ENCODE measurements around the gene MDM4. TPM values are rescaled to one million over a fixed set of nuclear protein-coding genes. Genes with fewer than 3 reads are reported as not detected.

Gene MDM4
- total RNA-seq, 1 experiment from 2014 or later: 174 TPM

GRCh38 chr1:204565617-204566582 is 49.7 kb downstream of the MDM4 start:
- no peak overlapping the region for H3K27ac Mint-ChIP-seq (ENCODE audit: low read depth, unreplicated experiment)
- peaks cover 9% of the 10 kb centered on the region for H3K4me1 Mint-ChIP-seq (ENCODE audit: insufficient read depth, unreplicated experiment)
- no peaks in the 10 kb centered on the region for H3K9me3 Mint-ChIP-seq (ENCODE audit: unreplicated experiment)
- no peaks in the 10 kb centered on the region for H3K36me3 Mint-ChIP-seq (ENCODE audit: insufficient read depth, unreplicated experiment)
- TF ChIP-seq CTCF (IDR thresholded peaks at IDR 0.05; ENCODE audit: unreplicated experiment): peak; percentile 95
- peak; percentile 91 for DNase-seq (ENCODE audit: unreplicated experiment)
- no peak overlapping the region for H3K4me3 Mint-ChIP-seq (ENCODE audit: unreplicated experiment)
- no TSS peak for BruUV-seq (replicated peaks)
- ChIA-PET CTCF (interaction anchor here (0.6 to 43.9 kb wide), 57 partner anchors 10 to 1773 kb away, joined by 3 to 1156 read pairs (median 4); no protein-coding TSS in a partner anchor), POLR2A (interaction anchor here (0.6 to 1.8 kb wide), 7 partner anchors 17 to 241 kb away, joined by 3 to 26 read pairs (median 3); no protein-coding TSS in a partner anchor)
- intact Hi-C loops (cut with micrococcal nuclease): loop anchor here (1.0 to 10.0 kb wide), 3 partner anchors 197 to 689 kb away; no protein-coding TSS in a partner anchor
- no peaks in the 10 kb centered on the region for H3K27me3 Mint-ChIP-seq (ENCODE audit: insufficient read depth, unreplicated experiment)

- no peak for DNase-seq (ENCODE audit: unreplicated experiment)
- intact Hi-C loops (cut with micrococcal nuclease): loop anchor here (1.0 to 10.0 kb wide), 2 partner anchors 197 to 688 kb away; no protein-coding TSS in a partner anchor
- no peaks in the 10 kb centered on the region for H3K9me3 Mint-ChIP-seq (ENCODE audit: unreplicated experiment)
- H3K27ac Mint-ChIP-seq (ENCODE audit: low read depth, unreplicated experiment): no peak overlapping the region
- peaks cover 9% of the 10 kb centered on the region for H3K4me1 Mint-ChIP-seq (ENCODE audit: insufficient read depth, unreplicated experiment)
- no peak overlapping the region for H3K4me3 Mint-ChIP-seq (ENCODE audit: unreplicated experiment)
- H3K36me3 Mint-ChIP-seq (ENCODE audit: insufficient read depth, unreplicated experiment): no peaks in the 10 kb centered on the region
- ChIA-PET CTCF (interaction anchor here (0.6 to 43.9 kb wide), 36 partner anchors 9 to 495 kb away, joined by 3 to 1156 read pairs (median 6); no protein-coding TSS in a partner anchor), POLR2A (interaction anchor here (1.2 to 2.3 kb wide), 5 partner anchors 18 to 241 kb away, joined by 3 to 26 read pairs (median 4); no protein-coding TSS in a partner anchor)
- no peaks in the 10 kb centered on the region for H3K27me3 Mint-ChIP-seq (ENCODE audit: insufficient read depth, unreplicated experiment)
- TF ChIP-seq CTCF (IDR thresholded peaks at IDR 0.05; ENCODE audit: unreplicated experiment): no peak
- BruUV-seq (replicated peaks): no TSS peak
Measured at GRCh38 chr1:204566583-204566955, 50.4 kb downstream of the MDM4 start.

GRCh38 chr1:204567071-204567470 is 50.9 kb downstream of the MDM4 start:
- Mint-ChIP-seq H3K36me3 (ENCODE audit: insufficient read depth, unreplicated experiment) (no peaks in the 10 kb centered on the region), H3K27ac (ENCODE audit: low read depth, unreplicated experiment) (no peak overlapping the region), H3K27me3 (ENCODE audit: insufficient read depth, unreplicated experiment) (no peaks in the 10 kb centered on the region), H3K9me3 (ENCODE audit: unreplicated experiment) (no peaks in the 10 kb centered on the region), H3K4me1 (ENCODE audit: insufficient read depth, unreplicated experiment) (peaks cover 9% of the 10 kb centered on the region), H3K4me3 (ENCODE audit: unreplicated experiment) (no peak overlapping the region)
- intact Hi-C loops (cut with micrococcal nuclease): loop anchor here (10.0 kb wide), 1 partner anchor 688 kb away; no protein-coding TSS in a partner anchor
- DNase-seq (ENCODE audit: unreplicated experiment): no peak
- CTCF ChIA-PET: interaction anchor here (0.6 to 43.9 kb wide), 24 partner anchors 9 to 854 kb away, joined by 3 to 1156 read pairs (median 4); no protein-coding TSS in a partner anchor
- BruUV-seq (replicated peaks): no TSS peak
- TF ChIP-seq CTCF (IDR thresholded peaks at IDR 0.05; ENCODE audit: unreplicated experiment): no peak
- POLR2A ChIA-PET: interaction anchor here (2.3 kb wide), 1 partner anchor 240 kb away, joined by 10 read pairs; no protein-coding TSS in a partner anchor
